Breast epithelium (tissue), 3 donors: ENCODE measurements around the gene RGP1.
A peak's percentile ranks its signal among the peaks of the same experiment; 100 is the strongest.

Source experiments
- CTCF ChIP-seq, 3 donors: fragments of 450-650 bp; IDR thresholded peaks; one replicate each; pipeline ENCODE4 v1.5.1; 2016 to 2017; ENCODE audit warnings: antibody characterized with exemption in 3 of 3, mild to moderate bottlenecking in 3 of 3, moderate library complexity in 3 of 3
- POLR2A ChIP-seq: fragments of 450-650 bp; IDR thresholded peaks from one replicate; pipeline ENCODE4 v1.6.1; 2016; ENCODE audit warnings: antibody characterized with exemption, mild to moderate bottlenecking, moderate library complexity
- POLR2AphosphoS5 ChIP-seq, 3 donors: sonication (generic); formaldehyde crosslinking; IDR thresholded peaks; one replicate each; pipeline ENCODE4 v1.6.1; 2017; ENCODE audit warnings: antibody characterized with exemption in 3 of 3

GRCh38 chr9:35729700-35730485 lies 19.2 kb upstream of the RGP1 start:
- TF ChIP-seq POLR2AphosphoS5 (IDR thresholded peaks at IDR 0.05) (peak in 1 of 3 donors; percentile 6), CTCF (IDR thresholded peaks at IDR 0.05) (peak; percentile 40 to 79 (median 52)), POLR2A (no peak)
